ENCODE results near the gene AMZ1.

Gene AMZ1

DNA sequence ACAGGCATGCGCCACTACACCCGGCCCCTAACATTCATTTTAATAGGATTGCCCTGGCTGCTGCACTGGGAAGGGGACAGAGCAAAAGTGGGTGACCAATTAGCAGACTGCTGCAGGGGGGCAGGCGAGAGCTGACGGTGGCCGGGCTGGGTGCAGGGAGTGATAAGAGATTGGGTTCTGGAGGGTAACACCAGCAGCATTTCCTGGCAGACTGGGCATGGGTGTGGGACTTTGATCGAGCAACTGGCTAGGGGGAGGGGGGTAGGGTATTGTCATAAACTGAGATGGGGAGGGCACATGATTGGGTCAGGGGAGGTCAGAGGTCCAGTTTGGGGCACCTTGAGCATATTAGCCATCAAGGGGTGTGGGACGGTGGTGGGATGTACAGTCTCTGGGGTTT, 20.2 kb upstream of the AMZ1 start:
- TF ChIP-seq SIN3A (IDR thresholded peaks at IDR 0.05; ENCODE audit: borderline replicate concordance, insufficient read depth, low read length) (no peak), POLR2AphosphoS5 (IDR thresholded peaks at IDR 0.05; ENCODE audit: low read depth, low read length) (no peak), FOXP2 (optimal IDR thresholded peaks at IDR 0.05; ENCODE audit: borderline replicate concordance, extremely low read depth, extremely low read length, insufficient read depth) (no peak), REST (IDR thresholded peaks at IDR 0.05; ENCODE audit: insufficient read depth in 1 of 2, low read depth in 2 of 2, low read length in 2 of 2) (no peak), TAF1 (IDR thresholded peaks at IDR 0.05; ENCODE audit: borderline replicate concordance, insufficient read depth, low read length) (no peak)

GRCh38 chr7:2668401-2668800, 19.6 kb upstream of the AMZ1 start:
- TF ChIP-seq REST (IDR thresholded peaks at IDR 0.05; ENCODE audit: insufficient read depth in 1 of 2, low read depth in 2 of 2, low read length in 2 of 2) (no peak), SIN3A (IDR thresholded peaks at IDR 0.05; ENCODE audit: borderline replicate concordance, insufficient read depth, low read length) (no peak), POLR2AphosphoS5 (IDR thresholded peaks at IDR 0.05; ENCODE audit: low read depth, low read length) (no peak), TAF1 (IDR thresholded peaks at IDR 0.05; ENCODE audit: borderline replicate concordance, insufficient read depth, low read length) (no peak), FOXP2 (optimal IDR thresholded peaks at IDR 0.05; ENCODE audit: borderline replicate concordance, extremely low read depth, extremely low read length, insufficient read depth) (no peak)

DNA sequence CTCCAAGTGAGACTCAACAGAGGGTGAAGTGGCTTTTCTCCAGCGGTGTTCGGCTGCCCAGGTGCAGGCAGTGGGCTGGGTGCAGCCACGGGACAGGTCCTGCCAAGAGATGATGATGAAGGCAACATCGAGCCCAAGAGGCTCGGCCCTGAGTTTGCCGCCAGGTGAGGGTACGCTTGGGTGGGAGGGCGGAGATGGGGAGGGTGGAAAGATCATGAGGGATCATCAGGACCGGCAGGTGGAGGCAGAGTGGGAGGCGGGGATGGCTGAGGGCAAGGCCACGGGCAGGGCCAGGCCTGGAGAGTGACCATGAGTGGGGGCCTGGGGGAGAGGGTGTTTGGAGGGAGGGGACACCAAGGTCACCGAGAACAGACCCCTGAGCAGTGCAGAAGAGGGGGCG, 17.8 kb upstream of the AMZ1 start:
- TF ChIP-seq POLR2AphosphoS5 (IDR thresholded peaks at IDR 0.05; ENCODE audit: low read depth, low read length) (no peak), FOXP2 (optimal IDR thresholded peaks at IDR 0.05; ENCODE audit: borderline replicate concordance, extremely low read depth, extremely low read length, insufficient read depth) (no peak)

DNA sequence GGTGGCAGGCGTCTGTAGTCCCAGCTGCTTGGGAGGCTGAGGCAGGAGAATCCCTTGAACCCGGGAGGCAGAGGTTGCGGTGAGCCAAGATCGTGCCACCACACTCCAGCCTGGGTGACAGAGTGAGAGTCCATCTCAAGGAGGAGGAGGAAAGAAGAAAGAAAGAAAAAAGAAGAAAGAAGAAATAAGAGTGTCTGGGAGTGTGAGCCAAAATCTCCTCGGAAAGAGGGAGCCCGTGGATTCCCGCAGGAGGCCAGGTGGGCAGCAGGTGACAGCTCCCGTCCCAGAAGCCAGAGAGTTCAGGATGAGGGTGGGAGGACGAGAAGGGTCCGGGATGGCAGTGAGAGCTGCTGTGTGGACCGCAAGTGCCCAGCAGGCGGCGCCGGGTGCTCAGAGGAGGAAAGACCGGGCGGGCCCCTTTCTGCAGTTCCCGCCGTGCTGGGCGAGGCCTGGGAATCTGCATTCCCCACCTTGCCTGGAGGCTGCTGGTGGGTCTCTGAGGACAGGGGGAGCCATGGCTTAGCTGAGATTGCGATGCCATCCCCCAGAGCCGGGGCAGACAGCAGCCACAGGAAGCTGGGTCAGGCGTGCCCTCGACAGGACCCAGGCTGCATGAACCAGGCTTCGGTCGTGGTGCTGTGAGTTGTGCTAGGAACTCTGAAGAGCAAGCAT, 17.1 kb upstream of the AMZ1 start:
- TF ChIP-seq FOXP2 (optimal IDR thresholded peaks at IDR 0.05; ENCODE audit: borderline replicate concordance, extremely low read depth, extremely low read length, insufficient read depth) (peak; percentile 39), REST (IDR thresholded peaks at IDR 0.05; ENCODE audit: insufficient read depth in 1 of 2, low read depth in 2 of 2, low read length in 2 of 2) (no peak)

DNA sequence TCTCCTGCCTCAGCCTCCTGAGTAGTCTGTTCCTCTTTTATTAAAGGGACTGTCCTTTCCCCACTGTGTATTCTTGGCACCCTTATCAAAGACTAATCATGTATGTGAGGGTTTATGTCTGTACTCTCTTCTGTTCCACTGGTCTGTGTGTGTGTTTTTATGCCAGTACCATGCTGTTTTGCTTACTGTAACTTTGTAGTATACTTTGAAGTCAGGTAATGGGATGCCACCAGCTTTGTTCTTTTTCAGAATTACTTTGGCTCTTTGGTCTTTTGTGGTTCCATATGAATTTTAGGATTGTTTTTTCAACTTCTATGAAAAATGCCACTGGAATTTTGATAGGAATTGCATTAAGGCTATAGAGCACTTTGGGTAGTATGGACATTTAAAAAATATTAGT, 14.1 kb upstream of the AMZ1 start:
- no peak for TF ChIP-seq FOXP2 (optimal IDR thresholded peaks at IDR 0.05; ENCODE audit: borderline replicate concordance, extremely low read depth, extremely low read length, insufficient read depth)
- no peak for TF ChIP-seq SIN3A (IDR thresholded peaks at IDR 0.05; ENCODE audit: borderline replicate concordance, insufficient read depth, low read length)
- no peak for TF ChIP-seq TAF1 (IDR thresholded peaks at IDR 0.05; ENCODE audit: borderline replicate concordance, insufficient read depth, low read length)
- no peak for TF ChIP-seq POLR2AphosphoS5 (IDR thresholded peaks at IDR 0.05; ENCODE audit: low read depth, low read length)
- no peak for TF ChIP-seq REST (IDR thresholded peaks at IDR 0.05; ENCODE audit: insufficient read depth in 1 of 2, low read depth in 2 of 2, low read length in 2 of 2)
